ENCODE data around the gene ARHGEF16. TPM values are rescaled to one million over a fixed set of nuclear protein-coding genes. Genes with fewer than 3 reads are reported as not detected.
A peak's percentile ranks its signal among the peaks of the same experiment; 100 is the strongest.

Gene ARHGEF16
- total RNA-seq, 3 donors from 2014 or later: 0.80 to 16.2 (median 15.1) TPM

DNA sequence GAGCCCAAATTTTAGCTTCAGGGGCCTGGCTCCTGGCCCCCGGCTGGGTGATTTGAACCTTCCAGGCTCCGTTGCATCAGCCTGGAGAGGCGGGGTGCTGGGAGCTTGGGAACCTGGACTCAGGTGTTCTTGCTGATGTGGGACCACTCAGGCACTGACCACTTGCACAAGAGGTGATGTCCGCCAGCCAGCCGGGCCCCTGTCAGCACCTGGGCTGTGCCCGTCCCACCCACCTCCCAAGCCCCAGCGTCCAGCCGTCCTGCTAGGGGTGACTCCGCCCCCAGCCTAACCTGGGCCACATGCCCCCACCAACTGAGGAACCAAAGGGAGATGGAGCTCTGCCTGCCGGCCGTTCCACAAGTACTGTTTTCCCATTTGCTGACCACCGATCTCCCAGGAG lies 47.4 kb upstream of the ARHGEF16 start:
- H3K9me3 ChIP-seq: no peaks in the 10 kb centered on the region
- H3K27ac ChIP-seq: no peak overlapping the region
- H3K4me3 ChIP-seq: no peak overlapping the region
- peaks cover 0 to 72% of the 10 kb centered on the region in 2 donors for H3K27me3 ChIP-seq
- DNase-seq (ENCODE audit: low spot score in 2 of 2): no peak
- intact Hi-C loops (cut with DNase I; ENCODE audit: low total_unique reads): no loop called here
- no peaks in the 10 kb centered on the region for H3K4me1 ChIP-seq
- H3K36me3 ChIP-seq: no peaks in the 10 kb centered on the region
- no peak for TF ChIP-seq POLR2A (IDR thresholded peaks at IDR 0.05)
- TF ChIP-seq, protein P1, sequence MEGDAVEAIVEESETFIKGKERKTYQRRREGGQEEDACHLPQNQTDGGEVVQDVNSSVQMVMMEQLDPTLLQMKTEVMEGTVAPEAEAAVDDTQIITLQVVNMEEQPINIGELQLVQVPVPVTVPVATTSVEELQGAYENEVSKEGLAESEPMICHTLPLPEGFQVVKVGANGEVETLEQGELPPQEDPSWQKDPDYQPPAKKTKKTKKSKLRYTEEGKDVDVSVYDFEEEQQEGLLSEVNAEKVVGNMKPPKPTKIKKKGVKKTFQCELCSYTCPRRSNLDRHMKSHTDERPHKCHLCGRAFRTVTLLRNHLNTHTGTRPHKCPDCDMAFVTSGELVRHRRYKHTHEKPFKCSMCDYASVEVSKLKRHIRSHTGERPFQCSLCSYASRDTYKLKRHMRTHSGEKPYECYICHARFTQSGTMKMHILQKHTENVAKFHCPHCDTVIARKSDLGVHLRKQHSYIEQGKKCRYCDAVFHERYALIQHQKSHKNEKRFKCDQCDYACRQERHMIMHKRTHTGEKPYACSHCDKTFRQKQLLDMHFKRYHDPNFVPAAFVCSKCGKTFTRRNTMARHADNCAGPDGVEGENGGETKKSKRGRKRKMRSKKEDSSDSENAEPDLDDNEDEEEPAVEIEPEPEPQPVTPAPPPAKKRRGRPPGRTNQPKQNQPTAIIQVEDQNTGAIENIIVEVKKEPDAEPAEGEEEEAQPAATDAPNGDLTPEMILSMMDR (IDR thresholded peaks at IDR 0.05): no peak
- no peak for TF ChIP-seq POLR2AphosphoS5 (IDR thresholded peaks at IDR 0.05)

DNA sequence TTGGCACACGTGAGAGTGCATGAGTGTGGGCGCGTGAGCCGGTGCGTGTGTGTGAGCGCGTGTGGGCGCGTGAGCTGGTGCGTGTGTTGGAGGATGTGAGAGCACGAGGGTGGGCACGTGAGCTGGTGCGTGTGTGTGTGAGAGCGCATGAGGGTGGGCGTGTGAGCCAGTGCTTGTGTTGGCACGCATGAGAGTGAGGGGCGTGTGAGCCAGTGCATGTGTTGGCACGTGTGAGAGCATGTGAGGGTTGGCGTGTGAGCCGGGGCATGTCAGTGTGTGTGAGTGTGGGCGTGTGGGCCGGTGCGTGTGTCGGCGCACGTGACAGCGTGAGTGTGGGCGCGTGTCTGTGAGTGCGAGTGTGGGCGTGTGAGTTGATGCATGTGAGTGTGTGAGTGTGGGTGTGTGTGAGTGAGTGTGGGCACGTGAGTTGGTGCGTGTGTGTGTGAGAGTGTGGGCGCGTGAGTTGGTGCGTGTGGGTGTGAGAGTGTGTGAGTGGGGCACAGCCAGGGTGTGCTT lies 45.7 kb upstream of the ARHGEF16 start:
- no peaks in the 10 kb centered on the region for H3K36me3 ChIP-seq
- intact Hi-C loops (cut with DNase I; ENCODE audit: low total_unique reads): no loop called here

DNA sequence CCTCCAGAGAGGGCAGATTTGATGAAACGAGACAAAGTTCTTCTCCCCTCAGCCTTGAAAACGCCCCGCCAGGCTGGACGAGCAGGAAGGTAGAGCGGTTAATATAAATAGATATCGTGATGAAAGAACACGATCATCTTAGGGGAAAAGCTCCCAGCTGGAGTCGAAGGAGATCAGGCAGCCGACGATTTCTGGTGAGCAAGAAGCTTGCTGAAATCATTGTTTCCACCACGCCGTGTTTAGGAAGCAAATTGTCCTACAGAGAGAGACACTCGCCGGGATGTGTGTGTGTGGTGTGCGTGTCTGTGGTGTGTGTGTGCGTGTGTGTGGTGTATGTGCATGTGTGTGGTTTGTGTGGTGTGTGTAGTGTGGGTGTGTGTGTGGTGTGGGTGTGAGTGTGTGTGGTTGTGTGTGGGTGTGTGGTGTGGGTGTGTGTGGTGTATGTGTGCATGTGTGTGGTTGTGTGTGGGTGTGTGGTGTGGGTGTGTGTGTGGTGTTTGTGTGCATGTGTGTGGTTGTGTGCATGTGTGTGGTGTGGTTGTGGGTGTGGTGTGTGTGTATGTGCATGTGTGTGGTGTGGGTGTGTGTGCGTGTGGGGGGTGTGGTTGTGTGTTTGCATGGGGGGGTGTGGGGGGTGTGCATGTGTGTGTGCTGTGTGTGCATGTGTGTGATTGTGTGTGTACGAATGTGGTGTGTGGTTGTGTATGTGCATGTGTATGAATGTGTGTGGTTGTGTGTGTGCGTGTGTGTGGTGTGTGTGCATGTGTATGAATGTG lies 44.9 kb upstream of the ARHGEF16 start:
- H3K27me3 ChIP-seq: peaks cover 0 to 75% of the 10 kb centered on the region in 2 donors
- H3K4me1 ChIP-seq: no peaks in the 10 kb centered on the region
- no peak overlapping the region for H3K4me3 ChIP-seq
- H3K36me3 ChIP-seq: no peaks in the 10 kb centered on the region
- no peaks in the 10 kb centered on the region for H3K9me3 ChIP-seq
- intact Hi-C loops (cut with DNase I; ENCODE audit: low total_unique reads): loop anchor here (5.0 to 10.0 kb wide), 3 partner anchors 395 to 1782 kb away; no protein-coding TSS in a partner anchor
- DNase-seq (ENCODE audit: low spot score in 2 of 2): no peak
- no peak overlapping the region for H3K27ac ChIP-seq
- TF ChIP-seq POLR2AphosphoS5 (IDR thresholded peaks at IDR 0.05): no peak
- TF ChIP-seq, protein P1 (IDR thresholded peaks at IDR 0.05): no peak
- no peak for TF ChIP-seq POLR2A (IDR thresholded peaks at IDR 0.05)

More for the DNA sequence above, 45.7 kb upstream of the ARHGEF16 start:
- H3K4me1 ChIP-seq: no peaks in the 10 kb centered on the region
- DNase-seq (ENCODE audit: low spot score in 2 of 2): no peak
- H3K27me3 ChIP-seq: peaks cover 0 to 74% of the 10 kb centered on the region in 2 donors
- no peaks in the 10 kb centered on the region for H3K9me3 ChIP-seq
- H3K27ac ChIP-seq: no peak overlapping the region
- H3K4me3 ChIP-seq: no peak overlapping the region
- no peak for TF ChIP-seq POLR2A (IDR thresholded peaks at IDR 0.05)
- no peak for TF ChIP-seq POLR2AphosphoS5 (IDR thresholded peaks at IDR 0.05)
- TF ChIP-seq, protein P1 (IDR thresholded peaks at IDR 0.05): no peak

DNA sequence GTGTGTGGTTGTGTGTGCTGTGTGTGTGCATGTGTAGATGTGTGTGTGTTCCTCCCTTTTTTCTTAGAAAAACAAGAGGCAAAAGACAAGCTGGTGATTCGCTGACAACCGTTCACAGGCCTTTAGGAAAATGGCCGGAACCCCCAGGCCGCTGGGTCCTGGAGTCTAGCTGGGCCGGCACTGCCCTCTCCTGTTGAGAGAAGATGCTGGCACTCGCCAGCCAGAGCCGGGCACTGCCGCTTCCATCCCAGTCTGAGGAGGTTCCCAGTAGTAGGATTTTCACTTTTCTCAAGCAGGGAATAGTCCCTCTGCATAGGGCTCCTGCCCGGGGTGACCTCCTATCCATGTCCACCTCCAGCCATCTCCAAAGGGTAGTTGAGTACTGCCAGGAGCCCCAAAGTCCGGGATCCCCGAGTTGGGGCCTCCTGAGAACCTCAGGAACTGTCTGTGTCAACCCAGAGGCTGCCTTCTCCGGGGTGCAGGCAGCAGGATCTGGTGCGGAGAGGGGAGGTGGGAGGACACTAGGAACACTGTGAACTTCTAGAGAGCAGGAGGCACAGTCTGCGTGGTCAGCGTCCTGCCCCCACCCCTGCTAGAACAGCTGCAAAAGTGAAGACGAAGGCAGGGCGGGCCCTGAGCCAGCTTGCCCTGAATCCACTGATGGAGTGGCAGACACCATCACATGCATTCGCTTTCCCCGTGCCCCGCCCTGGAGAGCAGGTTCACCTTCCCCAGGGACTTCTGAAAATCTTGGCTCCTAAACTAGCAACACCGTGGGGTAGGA lies 44.1 kb upstream of the ARHGEF16 start:
- H3K9me3 ChIP-seq: no peaks in the 10 kb centered on the region
- DNase-seq (ENCODE audit: low spot score in 2 of 2): peak in 1 of 2 donors; percentile 62
- no peak overlapping the region for H3K27ac ChIP-seq
- TF ChIP-seq, protein P1 (IDR thresholded peaks at IDR 0.05): peak in 2 of 3 donors; percentile 19 to 41
- no peak for TF ChIP-seq POLR2AphosphoS5 (IDR thresholded peaks at IDR 0.05)
- H3K4me1 ChIP-seq: no peaks in the 10 kb centered on the region
- intact Hi-C loops (cut with DNase I; ENCODE audit: low total_unique reads): loop anchor here (5.0 to 10.0 kb wide), 3 partner anchors 396 to 1783 kb away; no protein-coding TSS in a partner anchor
- no peak overlapping the region for H3K4me3 ChIP-seq
- peaks cover 0 to 73% of the 10 kb centered on the region in 2 donors for H3K27me3 ChIP-seq
- no peaks in the 10 kb centered on the region for H3K36me3 ChIP-seq

Measured in breast epithelium (tissue), 4 donors.